Globus pallidus (tissue), 1 donor: Measurements from ENCODE around the gene CNNM2.
A peak's percentile ranks its signal among the peaks of the same experiment; 100 is the strongest.

Experiments used
- DNase-seq: peaks from one replicate; pipeline ENCODE4 v3.0.0-alpha.2; 2015; ENCODE audit warnings: low spot score

The CNNM2 gene

GRCh38 chr10:102917962-102918816, at the start of gene CNNM2:
Gene CNNM2 (plus strand): TSS chr10:102918294. CDS start chr10:102918481, 187 bp downstream.
- DNase-seq: peak; percentile 100

- no peak for DNase-seq
These were observed 49.2 kb upstream of the CNNM2 start for GRCh38 chr10:102868911-102869257.

- no peak for DNase-seq
These were observed 48.6 kb upstream of the CNNM2 start, which contains the start of gene AS3MT for GRCh38 chr10:102869258-102870198. Gene AS3MT (plus strand): TSS chr10:102869470. CDS start chr10:102869593, 123 bp downstream.

- DNase-seq: no peak
These were observed 47.9 kb upstream of the CNNM2 start for GRCh38 chr10:102870221-102870620.

- DNase-seq: no peak
These were observed 45.9 kb upstream of the CNNM2 start for GRCh38 chr10:102872163-102872562.

- DNase-seq: no peak
These were observed 41.3 kb upstream of the CNNM2 start for GRCh38 chr10:102876747-102877153.

- no peak for DNase-seq
These were observed 39.5 kb upstream of the CNNM2 start for GRCh38 chr10:102878629-102879028.

GRCh38 chr10:102880256-102880655, 37.8 kb upstream of the CNNM2 start:
- no peak for DNase-seq

- DNase-seq: no peak
These were observed 30.0 kb upstream of the CNNM2 start for GRCh38 chr10:102888048-102888447.

- DNase-seq: no peak
These were observed 23.5 kb upstream of the CNNM2 start for GRCh38 chr10:102894466-102895213.

GRCh38 chr10:102900006-102900405, 18.1 kb upstream of the CNNM2 start:
- no peak for DNase-seq

GRCh38 chr10:102904346-102904745, 13.7 kb upstream of the CNNM2 start:
- no peak for DNase-seq

- no peak for DNase-seq
These were observed 11.6 kb upstream of the CNNM2 start for GRCh38 chr10:102906507-102906906.

GRCh38 chr10:102914781-102915180, 3.3 kb upstream of the CNNM2 start:
- no peak for DNase-seq

GRCh38 chr10:102916173-102916572, 1.9 kb upstream of the CNNM2 start:
- no peak for DNase-seq

- peak; percentile 83 for DNase-seq
These were observed 656 bp upstream of the CNNM2 start for GRCh38 chr10:102917314-102917961.

GRCh38 chr10:102918817-102919245, 737 bp downstream of the CNNM2 start:
- DNase-seq: no peak

- DNase-seq: peak; percentile 5
These were observed 1.3 kb downstream of the CNNM2 start for GRCh38 chr10:102919246-102919959.

GRCh38 chr10:102919992-102920739, 2.1 kb downstream of the CNNM2 start:
- no peak for DNase-seq

GRCh38 chr10:102923601-102924000, 5.5 kb downstream of the CNNM2 start:
- DNase-seq: no peak
